HS-27A (cell line): ENCODE results near the gene MRPL55.
A peak's percentile ranks its signal among the peaks of the same experiment; 100 is the strongest.

Source experiments
- DNase-seq: peaks from one replicate; pipeline ENCODE4 v3.0.0-alpha.2; 2012; ENCODE audit warnings: low read depth, missing footprints

Gene MRPL55

GRCh38 chr1:228109073-228109961 is at the start of gene MRPL55:
Gene MRPL55 (minus strand): TSS chr1:228109299. CDS start chr1:228108260, 1,039 bp downstream.
- peak; percentile 72 for DNase-seq

GRCh38 chr1:228158151-228159007 is 49.3 kb upstream of the MRPL55 start:
- no peak for DNase-seq

- DNase-seq = no peak
These were observed 48.6 kb upstream of the MRPL55 start for GRCh38 chr1:228157729-228158126.

GRCh38 chr1:228156941-228157728 is 48.0 kb upstream of the MRPL55 start:
- no peak for DNase-seq

GRCh38 chr1:228156515-228156881 is 47.4 kb upstream of the MRPL55 start:
- DNase-seq = no peak

GRCh38 chr1:228155596-228156514 is 46.8 kb upstream of the MRPL55 start:
- DNase-seq = no peak

- no peak for DNase-seq
These were observed 45.8 kb upstream of the MRPL55 start for GRCh38 chr1:228154670-228155571.

GRCh38 chr1:228154021-228154669 is 45.0 kb upstream of the MRPL55 start:
- no peak for DNase-seq

GRCh38 chr1:228152918-228153258 is 43.8 kb upstream of the MRPL55 start:
- DNase-seq = no peak

GRCh38 chr1:228152097-228152917 is 43.2 kb upstream of the MRPL55 start:
- no peak for DNase-seq

GRCh38 chr1:228151180-228151925 is 42.3 kb upstream of the MRPL55 start:
- DNase-seq = no peak

- DNase-seq = no peak
These were observed 41.5 kb upstream of the MRPL55 start for GRCh38 chr1:228150461-228151179.

GRCh38 chr1:228150120-228150460 is 41.0 kb upstream of the MRPL55 start:
- no peak for DNase-seq

GRCh38 chr1:228149406-228150119 is 40.5 kb upstream of the MRPL55 start, which contains the start of gene GJC2:
Gene GJC2 (plus strand): TSS chr1:228149930. CDS start chr1:228157759, 7,829 bp downstream.
- DNase-seq = no peak

- no peak for DNase-seq
These were observed 39.9 kb upstream of the MRPL55 start for GRCh38 chr1:228148935-228149405.

GRCh38 chr1:228148196-228148861 is 39.2 kb upstream of the MRPL55 start:
- no peak for DNase-seq
